Medulla oblongata (tissue), 1 donor: ENCODE measurements around the gene LAMTOR4.
A peak's percentile ranks its signal among the peaks of the same experiment; 100 is the strongest.

Experiments used
- DNase-seq: peaks from one replicate; pipeline ENCODE4 v3.0.0-alpha.2; 2015; ENCODE audit errors: extremely low spot score

The LAMTOR4 gene

GRCh38 chr7:100148559-100149328, at the start of gene LAMTOR4:
Gene LAMTOR4, plus strand, starts transcription at chr7:100148918. Its CDS starts 55 bp downstream, at chr7:100148973.
- peak; percentile 100 for DNase-seq

GRCh38 chr7:100099452-100099851, 49.3 kb upstream of the LAMTOR4 start:
- DNase-seq: no peak

GRCh38 chr7:100100420-100101015, 48.2 kb upstream of the LAMTOR4 start:
- peak; percentile 94 for DNase-seq

- peak; percentile 99 for DNase-seq
Observed at GRCh38 chr7:100101016-100101862, 47.5 kb upstream of the LAMTOR4 start, which contains the start of the genes AP4M1 and MCM7. Gene AP4M1, plus strand, starts transcription at chr7:100101643. Its CDS starts 72 bp downstream, at chr7:100101715. Gene MCM7, minus strand, starts transcription at chr7:100101397. Its CDS starts 103 bp downstream, at chr7:100101294.

- DNase-seq: no peak
Observed at GRCh38 chr7:100102950-100103840, 45.5 kb upstream of the LAMTOR4 start.

- no peak for DNase-seq
Observed at GRCh38 chr7:100105534-100105933, 43.2 kb upstream of the LAMTOR4 start.

GRCh38 chr7:100106633-100107032, 42.1 kb upstream of the LAMTOR4 start:
- no peak for DNase-seq

GRCh38 chr7:100107125-100107737, 41.5 kb upstream of the LAMTOR4 start:
- no peak for DNase-seq

GRCh38 chr7:100107890-100108289, 40.8 kb upstream of the LAMTOR4 start:
- no peak for DNase-seq

- no peak for DNase-seq
Observed at GRCh38 chr7:100109521-100110163, 39.1 kb upstream of the LAMTOR4 start.

- DNase-seq: no peak
Observed at GRCh38 chr7:100111156-100111555, 37.6 kb upstream of the LAMTOR4 start.

GRCh38 chr7:100111914-100112313, 36.8 kb upstream of the LAMTOR4 start:
- no peak for DNase-seq

- no peak for DNase-seq
Observed at GRCh38 chr7:100115026-100115425, 33.7 kb upstream of the LAMTOR4 start.

GRCh38 chr7:100118388-100119071, 30.2 kb upstream of the LAMTOR4 start:
- no peak for DNase-seq

GRCh38 chr7:100119072-100119969, 29.4 kb upstream of the LAMTOR4 start, which contains the start of the genes CNPY4 and TAF6:
Gene CNPY4, plus strand, starts transcription at chr7:100119634. Its CDS starts 111 bp downstream, at chr7:100119745.
Gene TAF6, minus strand, starts transcription at chr7:100119358. Its CDS starts 5,149 bp downstream, at chr7:100114209.
- DNase-seq: peak; percentile 97

GRCh38 chr7:100119970-100120732, 28.6 kb upstream of the LAMTOR4 start:
- peak; percentile 85 for DNase-seq

- no peak for DNase-seq
Observed at GRCh38 chr7:100120733-100121036, 28.0 kb upstream of the LAMTOR4 start.

- DNase-seq: no peak
Observed at GRCh38 chr7:100122067-100122466, 26.7 kb upstream of the LAMTOR4 start.
